Heart left ventricle (tissue), 13 donors: ENCODE measurements around the gene ADCY1.

Experiments used
- CTCF ChIP-seq, 12 donors: fragments of 200-600 bp; sonication (generic) in 4 of 12; IDR thresholded peaks; one replicate each; pipeline versions ENCODE4 v1.5.0 to v1.8.0; 2018 to 2022; ENCODE audit warnings: antibody characterized with exemption in 12 of 12, mild to moderate bottlenecking in 5 of 12
- POLR2A ChIP-seq, 2 donors: fragments of 450-650 bp; IDR thresholded peaks; one replicate each; pipeline ENCODE4 v1.6.1; 2017; ENCODE audit warnings: antibody characterized with exemption in 2 of 2, mild to moderate bottlenecking in 2 of 2, moderate library complexity in 2 of 2
- donor health status: ischemic (EF 13 %, LVEDD 7.1; RV severe dilation, severe dysfunction).
- donor health status: DM: no; HTN: yes; CAD: no.
- donor health status: DM: no; HTN: no; CAD: no.
- donor health status: ischemic (EF 25% LVEDD 6.9; RV normal size, moderate dysfunction).
- donor health status: ischemic (EF 25% LVEDD 5.7; RV mildly dilated, moderate dysfunction).
- donor health status: ischemic (EF 35%, LVEDD 5.7; RV mildly dilated, moderate dysfunction).
- donor health status: nonischemic (EF 11% LVEDD 7.7; RV severe dilation, severe dysfunction).
- donor health status: DM: yes; HTN: yes; CAD: no.
- donor health status: PGD.
- donor health status: ischemic (EF 29% LVEDD 5.4; RV normal size, mild dysfunction).
- donor health status: nonischemic (EF 23%, LVEDD 6.1; RV moderate dilation, normal function).

- no peak for TF ChIP-seq CTCF (IDR thresholded peaks at IDR 0.05)
- no peak for TF ChIP-seq POLR2A (IDR thresholded peaks at IDR 0.05)
Measured at GRCh38 chr7:45647967-45648670, 74.0 kb downstream of the ADCY1 start.
